ENCODE measurements around the gene CCDC3. TPM values are rescaled to one million over a fixed set of nuclear protein-coding genes. Genes with fewer than 3 reads are reported as not detected.

The CCDC3 gene
- total and polyA plus RNA-seq, 4 donors = 2.2 to 12.3 (median 6.6) TPM

GRCh38 chr10:12938271-12938670 is 63.2 kb downstream of the CCDC3 start:
- Histone ChIP-seq H3K36me3 (ENCODE audit: control insufficient read depth in 4 of 4, insufficient read depth in 3 of 4, low read depth in 1 of 4, low read length in 3 of 4) (no peaks in the 10 kb centered on the region), H3K9me3 (ENCODE audit: control insufficient read depth in 4 of 4, low read length in 3 of 4) (no peaks in the 10 kb centered on the region), H3K4me3 (ENCODE audit: low read depth in 1 of 3, low read length in 3 of 3) (no peak overlapping the region), H3K9ac (ENCODE audit: low read depth in 1 of 2, low read length in 2 of 2) (no peak overlapping the region), H3K27ac (ENCODE audit: low read depth in 1 of 2, low read length in 2 of 2) (no peak overlapping the region), H3K27me3 (ENCODE audit: control insufficient read depth in 4 of 4, insufficient read depth in 4 of 4, low read length in 3 of 4) (no peaks in the 10 kb centered on the region), H3K4me1 (ENCODE audit: control insufficient read depth in 4 of 4, insufficient read depth in 4 of 4, low read length in 3 of 4) (no peaks in the 10 kb centered on the region)
- DNase-seq (ENCODE audit: low spot score) = peak; percentile 14
- no peak for TF ChIP-seq HNF4G (IDR thresholded peaks at IDR 0.05)
- no peak for TF ChIP-seq EGR1 (IDR thresholded peaks at IDR 0.05; ENCODE audit: low read depth in 2 of 2)
- no peak for TF ChIP-seq ZBTB33 (IDR thresholded peaks at IDR 0.05)
- no peak for TF ChIP-seq REST (IDR thresholded peaks at IDR 0.05)
- no peak for TF ChIP-seq YY1 (IDR thresholded peaks at IDR 0.05)
- TF ChIP-seq JUND (IDR thresholded peaks at IDR 0.05) = no peak
- no peak for TF ChIP-seq GABPA (IDR thresholded peaks at IDR 0.05 in 1 of 2, conservative IDR thresholded peaks at IDR 0.05 in 1 of 2)
- TF ChIP-seq HNF4A (conservative IDR thresholded peaks at IDR 0.05) = no peak
- no peak for TF ChIP-seq TAF1 (conservative IDR thresholded peaks at IDR 0.05)
- no peak for TF ChIP-seq ATF3 (IDR thresholded peaks at IDR 0.05)
- TF ChIP-seq RXRA (IDR thresholded peaks at IDR 0.05) = no peak
- WGBS = 58% methylated on average over 4 of the region's 4 CpGs

- Histone ChIP-seq H3K36me3 (ENCODE audit: control insufficient read depth in 4 of 4, insufficient read depth in 3 of 4, low read depth in 1 of 4, low read length in 3 of 4) (no peaks in the 10 kb centered on the region), H3K27ac (ENCODE audit: low read depth in 1 of 2, low read length in 2 of 2) (no peak overlapping the region), H3K27me3 (ENCODE audit: control insufficient read depth in 4 of 4, insufficient read depth in 4 of 4, low read length in 3 of 4) (no peaks in the 10 kb centered on the region), H3K4me1 (ENCODE audit: control insufficient read depth in 4 of 4, insufficient read depth in 4 of 4, low read length in 3 of 4) (no peaks in the 10 kb centered on the region), H3K9ac (ENCODE audit: low read depth in 1 of 2, low read length in 2 of 2) (no peak overlapping the region), H3K9me3 (ENCODE audit: control insufficient read depth in 4 of 4, low read length in 3 of 4) (no peaks in the 10 kb centered on the region), H3K4me3 (ENCODE audit: low read depth in 1 of 3, low read length in 3 of 3) (no peak overlapping the region)
- DNase-seq (ENCODE audit: low spot score) = no peak
- TF ChIP-seq EGR1 (IDR thresholded peaks at IDR 0.05; ENCODE audit: low read depth in 2 of 2) = no peak
- no peak for TF ChIP-seq HNF4A (conservative IDR thresholded peaks at IDR 0.05)
- no peak for TF ChIP-seq MAX (IDR thresholded peaks at IDR 0.05)
- TF ChIP-seq RAD21 (IDR thresholded peaks at IDR 0.05) = no peak
- no peak for TF ChIP-seq FOXA2 (IDR thresholded peaks at IDR 0.05)
- 80% methylated on average over 3 of the region's 3 CpGs for WGBS
Measured at GRCh38 chr10:12937527-12937926, 64.0 kb downstream of the CCDC3 start.

Measured in liver (tissue), 9 donors.